ENCODE measurements around the gene FGF21.

GRCh38 chr19:48739404-48740163 lies 15.7 kb upstream of the FGF21 start:
- TF ChIP-seq CTCF (IDR thresholded peaks at IDR 0.05) (no peak), POLR2AphosphoS5 (IDR thresholded peaks at IDR 0.05) (no peak)
